Liver (tissue), 9 donors: ENCODE measurements around the gene SLC1A2. TPM values are rescaled to one million over a fixed set of nuclear protein-coding genes. Genes with fewer than 3 reads are reported as not detected.

ENCODE experiments used
- DNase-seq: peaks from one replicate; pipeline ENCODE4 v3.0.0-alpha.2; 2017; ENCODE audit warnings: low spot score
- H3K27ac ChIP-seq, 2 donors: one replicate each; pipeline ENCODE4 v1.7.0; 2013; ENCODE audit warnings: inconsistent platforms in 2 of 2, low read length in 2 of 2, control low read depth in 1 of 2, low read depth in 1 of 2, mild to moderate bottlenecking in 1 of 2
- H3K27me3 ChIP-seq, 4 donors: one replicate each; pipeline versions ENCODE4 v1.6.1 to v1.7.0; 2013; ENCODE audit warnings: low read length in 3 of 4, inconsistent platforms in 1 of 4, mild to moderate bottlenecking in 1 of 4, moderate library complexity in 1 of 4; ENCODE audit not compliant: control insufficient read depth in 4 of 4, insufficient read depth in 4 of 4
- H3K36me3 ChIP-seq, 4 donors: one replicate each; pipeline versions ENCODE4 v1.6.1 to v1.7.0; 2013; ENCODE audit warnings: low read length in 3 of 4, mild to moderate bottlenecking in 3 of 4, low read depth in 1 of 4, moderate library complexity in 1 of 4; ENCODE audit not compliant: control insufficient read depth in 4 of 4, insufficient read depth in 3 of 4
- H3K4me1 ChIP-seq, 4 donors: one replicate each; pipeline versions ENCODE4 v1.6.1 to v1.7.0; 2013; ENCODE audit warnings: low read length in 3 of 4, mild to moderate bottlenecking in 3 of 4, moderate library complexity in 1 of 4; ENCODE audit not compliant: control insufficient read depth in 4 of 4, insufficient read depth in 4 of 4
- H3K4me3 ChIP-seq, 3 donors: one replicate each; pipeline versions ENCODE4 v1.6.1 to v1.7.0; 2013; ENCODE audit warnings: low read length in 3 of 3, control low read depth in 1 of 3, low read depth in 1 of 3, mild to moderate bottlenecking in 1 of 3
- H3K9ac ChIP-seq, 2 donors: one replicate each; pipeline ENCODE4 v1.7.0; 2013; ENCODE audit warnings: low read length in 2 of 2, mild to moderate bottlenecking in 2 of 2, moderate library complexity in 2 of 2, control low read depth in 1 of 2, low read depth in 1 of 2
- H3K9me3 ChIP-seq, 4 donors: one replicate each; pipeline versions ENCODE4 v1.6.1 to v1.7.0; 2013; ENCODE audit warnings: low read length in 3 of 4; ENCODE audit not compliant: control insufficient read depth in 4 of 4
- ATF3 ChIP-seq: IDR thresholded peaks from 2 replicates; pipeline ENCODE4 v1.6.1; 2016; ENCODE audit warnings: antibody characterized with exemption
- CTCF ChIP-seq: fragments of 150-350 bp; IDR thresholded peaks from 2 replicates; pipeline ENCODE4 v1.5.1; 2017; ENCODE audit warnings: improper control_type of control experiment, low read depth, low read length; ENCODE audit not compliant: missing input control
- EGR1 ChIP-seq, 2 donors: IDR thresholded peaks; 2 replicates each; pipeline ENCODE4 v1.6.1; 2016 to 2018; ENCODE audit warnings: antibody characterized with exemption in 2 of 2, low read depth in 2 of 2
- GABPA ChIP-seq, 2 donors: IDR thresholded peaks in 1 of 2; conservative IDR thresholded peaks in 1 of 2; 2 replicates each; pipeline ENCODE4 v1.6.1; 2016; ENCODE audit warnings: antibody characterized with exemption in 2 of 2, mild to moderate bottlenecking in 1 of 2, moderate library complexity in 1 of 2
- HNF4A ChIP-seq, 2 donors: conservative IDR thresholded peaks; 2 replicates each; pipeline ENCODE4 v1.6.1; 2016; ENCODE audit warnings: antibody characterized with exemption in 2 of 2, mild to moderate bottlenecking in 2 of 2
- HNF4G ChIP-seq: IDR thresholded peaks from 2 replicates; pipeline ENCODE4 v1.6.1; 2016; ENCODE audit warnings: antibody characterized with exemption
- NR2F2 ChIP-seq: IDR thresholded peaks from 2 replicates; pipeline ENCODE4 v1.6.1; 2016; ENCODE audit warnings: antibody characterized with exemption
- REST ChIP-seq: IDR thresholded peaks from 2 replicates; pipeline ENCODE4 v1.6.1; 2016; ENCODE audit warnings: antibody characterized with exemption, mild to moderate bottlenecking
- RXRA ChIP-seq, 2 donors: IDR thresholded peaks; 2 replicates each; pipeline ENCODE4 v1.6.1; 2017 to 2018; ENCODE audit warnings: antibody characterized with exemption in 2 of 2, mild to moderate bottlenecking in 1 of 2
- SP1 ChIP-seq: IDR thresholded peaks from 2 replicates; pipeline ENCODE4 v1.6.1; 2018; ENCODE audit warnings: antibody characterized with exemption, mild to moderate bottlenecking
- TAF1 ChIP-seq: conservative IDR thresholded peaks from 2 replicates; pipeline ENCODE4 v1.6.1; 2016; ENCODE audit warnings: antibody characterized with exemption, mild to moderate bottlenecking
- YY1 ChIP-seq: IDR thresholded peaks from 2 replicates; pipeline ENCODE4 v1.6.1; 2016; ENCODE audit warnings: antibody characterized with exemption, mild to moderate bottlenecking
- ZBTB33 ChIP-seq: IDR thresholded peaks from 2 replicates; pipeline ENCODE4 v1.6.1; 2016; ENCODE audit warnings: antibody characterized with exemption
- WGBS: extraction: QIAGEN DNeasy Blood & Tissue Kit; methylation state at CpG from one replicate; pipeline ENCODE4 v1.1.7; 2013; 5-methylcytosine and 5-hydroxymethylcytosine counted together
- polyA plus RNA-seq, 2 donors: library from polyadenylated mRNA; stranded (reverse) in 1 of 2; unstranded in 1 of 2; fragments of 200-250 nt in 1 of 2; fragments of >200 nt in 1 of 2; fragmentation: Nextera tagmentation in 1 of 2; extraction: Ambion mirVana in 1 of 2; gene quantifications; one replicate each; pipeline versions ENCODE4 v1.2.1 to v1.2.3, GENCODE V29; 2013 to 2015
- total RNA-seq, 2 donors: library from RNA; depleted of rRNA; stranded (reverse); fragments of >200 nt; gene quantifications; one replicate each; pipeline ENCODE4 v1.2.3, GENCODE V29; 2014
- donor health status: healthy.
- donor health status: healthy.
- donor health status: healthy.
- donor health status: healthy.
- donor health status: healthy.

Gene SLC1A2
- total and polyA plus RNA-seq, 4 donors = 6.4 to 19.5 (median 13.5) TPM

- Histone ChIP-seq H3K4me1 (no peaks in the 10 kb centered on the region), H3K4me3 (no peak overlapping the region), H3K27me3 (no peaks in the 10 kb centered on the region), H3K27ac (no peak overlapping the region), H3K9me3 (no peaks in the 10 kb centered on the region), H3K9ac (no peak overlapping the region), H3K36me3 (no peaks in the 10 kb centered on the region)
- TF ChIP-seq TAF1 = no peak
- no peak for TF ChIP-seq RXRA (IDR thresholded peaks at IDR 0.05)
- no peak for TF ChIP-seq HNF4G
- TF ChIP-seq EGR1 (IDR thresholded peaks at IDR 0.05; ENCODE audit: low read depth in 2 of 2) = no peak
- no peak for DNase-seq
These were observed 203.4 kb downstream of the SLC1A2 start for GRCh38 chr11:35215945-35216344.

- H3K4me1 ChIP-seq = no peaks in the 10 kb centered on the region
- no peak overlapping the region for H3K9ac ChIP-seq
- DNase-seq = no peak
- no peaks in the 10 kb centered on the region for H3K36me3 ChIP-seq
- no peak overlapping the region for H3K27ac ChIP-seq
- WGBS = 78% methylated on average over 1 of the region's 1 CpG
- no peaks in the 10 kb centered on the region for H3K9me3 ChIP-seq
- H3K27me3 ChIP-seq = no peaks in the 10 kb centered on the region
- TF ChIP-seq HNF4A (conservative IDR thresholded peaks at IDR 0.05) (no peak), REST (no peak), ATF3 (no peak), NR2F2 (no peak), YY1 (no peak), SP1 (no peak), CTCF (no peak), GABPA (IDR thresholded peaks at IDR 0.05 in 1 of 2, conservative IDR thresholded peaks at IDR 0.05 in 1 of 2) (no peak), ZBTB33 (no peak)
- H3K4me3 ChIP-seq = no peak overlapping the region
These were observed 204.6 kb downstream of the SLC1A2 start for GRCh38 chr11:35214792-35215193.
